HG03432 (cell line): ENCODE results near the gene DDX23.

ENCODE experiments used
- ATAC-seq: cut with Tn5 transposase; IDR thresholded peaks from one replicate; pipeline ENCODE4 v1.9.1; 2021; ENCODE audit warnings: mild to moderate bottlenecking, moderate library complexity; ENCODE audit not compliant: unreplicated experiment

DDX23 gene

DNA sequence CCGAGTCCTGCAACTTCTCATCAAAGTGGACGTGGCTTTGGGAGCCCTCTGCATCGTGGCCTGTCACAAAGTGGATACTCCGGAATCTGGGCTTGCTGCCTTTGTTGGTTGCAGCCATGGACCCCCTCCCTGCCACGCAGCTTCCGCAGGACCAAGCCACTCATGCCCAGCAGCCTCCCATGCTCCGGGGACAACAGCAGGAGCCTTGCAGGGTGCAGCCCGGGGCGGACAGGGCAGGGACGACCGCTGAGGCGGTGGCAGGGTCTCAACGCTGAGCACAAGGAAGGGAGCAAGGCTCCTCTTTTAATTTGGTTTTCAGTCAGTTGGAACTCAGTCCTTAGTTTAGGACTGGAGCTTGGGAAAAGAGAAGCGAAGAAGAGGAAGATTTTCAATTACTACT lies 51.0 kb downstream of the DDX23 start:
- ATAC-seq, result no peak

DNA sequence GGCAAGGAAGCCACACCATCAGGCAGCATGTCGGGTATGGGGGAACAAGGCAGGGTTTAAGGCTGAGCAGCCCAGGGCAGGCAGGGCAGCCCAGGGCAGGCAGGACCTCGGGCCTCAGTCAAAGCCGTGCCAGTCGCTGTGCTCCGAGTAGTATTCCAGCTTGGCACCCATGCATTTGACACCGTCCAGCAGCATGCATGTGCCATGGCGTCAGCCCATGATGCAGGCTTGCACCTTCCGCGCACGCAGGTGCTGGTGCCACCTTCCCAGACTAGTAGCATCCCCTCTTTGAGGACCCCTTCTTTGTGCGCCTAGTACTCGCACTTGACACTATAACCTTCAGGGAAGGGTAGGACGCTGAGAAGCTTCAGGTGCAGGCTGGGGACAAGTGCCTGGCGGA lies 51.5 kb downstream of the DDX23 start:
- no peak for ATAC-seq

DNA sequence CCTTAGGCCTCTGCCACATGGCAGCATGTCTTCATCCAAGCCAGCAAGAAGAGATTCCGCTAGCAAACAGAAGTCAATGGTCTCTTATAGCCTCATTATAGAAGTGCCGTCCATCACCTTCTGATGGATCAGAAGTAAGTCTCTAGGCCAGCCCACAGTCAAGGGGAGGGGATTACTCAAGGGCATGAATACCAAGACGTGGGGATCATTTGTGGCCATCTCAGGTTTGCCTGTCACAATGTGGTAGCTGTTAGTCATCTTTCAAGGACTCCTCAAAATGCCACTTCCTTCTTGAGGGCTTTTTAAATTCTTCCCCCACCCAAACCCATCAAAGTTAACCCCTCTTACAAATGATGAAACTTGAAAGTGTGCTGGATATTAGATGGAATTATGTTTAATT lies 55.0 kb downstream of the DDX23 start:
- ATAC-seq, result no peak

DNA sequence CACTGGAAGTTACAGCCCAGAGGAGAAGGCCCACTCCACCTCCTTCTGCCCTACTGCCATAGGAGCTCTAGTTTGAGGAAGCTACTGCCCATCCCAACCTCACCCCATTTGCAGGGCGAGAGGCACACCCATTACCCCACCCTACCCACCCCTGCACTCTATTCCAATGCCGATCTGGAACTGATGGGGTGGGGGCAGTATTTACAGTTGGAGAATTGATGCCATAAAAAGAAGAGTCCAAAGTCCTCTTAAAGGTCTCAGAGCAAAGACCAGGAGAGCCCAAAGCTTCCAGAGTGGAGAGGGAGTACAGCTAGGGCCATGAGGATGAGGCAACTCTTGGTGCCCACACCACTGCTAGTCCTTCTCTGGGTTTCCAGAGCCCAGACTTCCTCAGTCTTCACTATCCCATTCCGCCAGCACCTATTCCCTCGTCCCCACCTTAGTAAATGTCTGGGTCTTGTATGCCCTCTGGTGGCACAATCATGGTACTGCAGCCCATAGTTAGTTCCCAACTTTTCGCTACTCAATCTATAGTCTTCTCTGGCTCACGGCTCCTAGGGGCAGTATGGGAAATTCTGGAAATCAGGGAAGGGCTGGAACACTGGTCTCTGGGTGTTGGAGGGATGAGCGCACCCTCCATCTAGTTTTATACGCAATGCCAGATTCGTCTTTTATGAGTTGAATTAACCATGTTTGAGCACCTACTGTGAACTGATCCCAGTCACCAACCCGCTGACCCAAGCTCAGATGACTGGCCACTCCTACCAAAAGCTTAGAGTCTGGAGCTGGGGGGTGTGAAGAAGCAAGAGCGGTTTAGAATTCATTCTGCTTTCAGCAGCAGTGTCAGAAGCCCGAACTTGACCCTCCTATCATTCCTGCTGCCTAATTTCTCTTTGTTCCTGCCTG lies 56.2 kb downstream of the DDX23 start:
- ATAC-seq, result no peak

DNA sequence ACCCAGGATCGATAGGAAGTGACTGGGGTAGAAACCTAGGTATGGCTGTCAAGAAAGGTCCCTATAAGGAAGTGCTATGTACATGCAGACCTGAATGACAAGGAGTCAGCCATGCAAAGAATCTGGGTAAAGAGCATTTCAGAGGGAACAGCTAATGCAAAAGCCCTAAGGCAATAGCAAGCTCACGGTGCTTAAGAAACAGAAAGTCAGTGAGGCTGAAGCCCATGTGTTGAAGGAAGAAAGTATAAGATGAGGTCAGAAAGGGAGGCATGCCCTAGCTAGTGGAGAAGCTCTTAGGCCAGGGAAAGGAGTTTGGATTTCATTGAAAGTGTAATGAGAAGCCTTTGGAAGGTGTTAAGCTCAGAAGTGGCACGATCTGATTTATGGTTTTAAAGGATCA lies 57.1 kb downstream of the DDX23 start:
- no peak for ATAC-seq

DNA sequence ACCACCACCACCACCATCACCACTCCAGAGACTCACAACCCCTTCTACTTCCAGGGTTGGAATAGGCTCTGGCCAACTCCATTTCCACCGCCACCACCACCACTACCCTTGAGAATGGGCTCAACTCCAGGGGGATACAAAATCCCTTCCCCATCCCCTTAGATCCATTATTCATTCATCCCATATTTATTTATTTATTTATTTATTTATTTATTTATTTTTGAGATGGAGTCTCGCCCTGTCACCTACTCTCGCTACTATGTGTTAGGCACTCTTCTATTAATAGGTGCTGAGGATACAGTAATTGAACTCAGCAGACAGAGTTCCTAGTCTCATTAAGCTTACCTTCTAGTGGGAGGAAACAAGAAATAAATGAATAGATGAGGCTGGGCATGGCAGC lies 58.3 kb downstream of the DDX23 start:
- no peak for ATAC-seq

DNA sequence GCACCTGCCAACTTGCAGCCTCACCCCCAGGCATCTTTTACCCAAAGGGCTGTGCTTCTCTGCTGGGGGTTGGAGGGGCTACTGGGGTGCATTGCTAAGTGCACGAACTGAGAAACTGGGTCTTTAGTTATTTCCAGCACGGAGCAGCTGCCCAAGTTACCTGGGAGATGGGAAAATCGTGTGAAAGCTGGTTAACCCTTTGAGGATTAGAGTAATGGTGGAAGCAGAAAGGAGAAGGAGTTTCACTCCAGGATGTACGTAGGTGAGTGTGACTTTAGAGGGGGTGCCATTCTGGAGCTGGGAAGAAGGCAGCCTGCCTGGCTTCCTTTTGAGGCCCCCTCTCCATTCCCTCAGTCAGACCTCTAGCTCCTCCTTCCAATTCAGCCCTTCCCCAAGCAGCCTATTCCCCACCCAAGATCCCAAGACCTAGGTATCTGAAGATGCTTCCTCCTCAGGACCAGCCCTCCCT lies 62.1 kb downstream of the DDX23 start:
- no peak for ATAC-seq

DNA sequence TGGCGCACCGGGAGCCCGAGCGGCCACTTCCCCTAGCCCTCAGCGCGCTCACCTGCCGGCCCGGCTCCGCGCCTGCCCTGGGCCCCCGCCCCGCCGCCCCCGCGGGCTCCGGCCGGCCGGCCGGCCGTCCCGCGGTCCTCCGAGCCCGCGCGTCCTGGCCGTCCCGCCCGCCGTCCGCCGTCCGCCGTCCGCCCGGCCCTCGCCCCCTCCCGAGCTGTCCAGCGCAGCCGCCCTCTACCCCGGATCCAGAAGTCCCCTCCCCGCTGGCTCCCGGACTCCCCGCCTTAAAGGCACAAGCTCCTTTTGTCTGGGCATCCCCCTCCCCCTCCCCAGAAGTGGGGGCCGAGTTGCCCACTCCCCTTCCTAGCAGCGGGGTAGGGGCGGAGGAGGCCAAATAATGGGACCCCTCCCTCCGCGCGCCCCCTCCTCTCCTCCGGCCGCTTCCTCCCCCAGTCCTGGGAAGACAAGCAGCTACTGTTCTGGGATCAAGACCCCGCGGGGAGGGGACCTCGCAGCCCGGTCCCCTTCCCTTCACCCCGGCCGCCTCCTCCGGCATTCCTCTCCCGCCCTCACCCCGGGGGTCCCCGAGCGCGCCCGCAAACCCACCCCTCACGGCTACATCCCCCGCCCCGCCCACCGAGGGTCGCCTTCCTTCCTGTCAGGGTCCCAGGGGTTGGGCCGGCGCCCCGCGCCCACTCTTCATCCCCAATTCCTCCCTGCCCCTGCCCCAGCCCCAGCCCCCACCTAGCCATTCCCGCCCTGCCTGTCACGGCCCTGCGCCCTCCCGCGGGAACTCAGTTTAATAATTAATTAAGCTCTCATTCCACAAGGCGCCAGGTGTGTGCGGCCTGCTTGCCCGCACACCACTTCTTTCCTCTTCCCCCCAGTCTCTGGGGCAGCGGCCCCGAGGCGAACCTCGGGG lies 62.8 kb downstream of the DDX23 start, which contains the start of gene ADCY6:
Gene ADCY6 (minus strand): TSS at position 236 of the 922 bp plus-strand sequence. CDS start 5,655 bp downstream, outside the sequence.
- ATAC-seq, result no peak

DNA sequence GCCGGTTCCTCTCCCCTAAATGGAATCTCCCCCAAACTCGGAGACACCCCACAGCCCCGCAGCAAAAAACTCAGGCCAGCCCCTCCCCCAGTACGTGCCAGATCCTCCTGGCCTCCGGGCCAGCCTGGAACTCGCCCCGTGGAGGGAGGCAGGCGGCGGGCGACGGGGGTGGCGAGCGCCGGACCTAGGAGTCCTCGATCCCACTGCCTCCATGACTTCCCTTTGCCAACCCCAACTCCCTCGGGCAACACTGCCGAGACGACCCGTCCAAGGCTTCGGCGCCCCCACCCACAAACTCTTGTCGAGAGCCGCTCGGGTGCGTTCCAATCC lies 63.5 kb downstream of the DDX23 start:
- ATAC-seq, result no peak

DNA sequence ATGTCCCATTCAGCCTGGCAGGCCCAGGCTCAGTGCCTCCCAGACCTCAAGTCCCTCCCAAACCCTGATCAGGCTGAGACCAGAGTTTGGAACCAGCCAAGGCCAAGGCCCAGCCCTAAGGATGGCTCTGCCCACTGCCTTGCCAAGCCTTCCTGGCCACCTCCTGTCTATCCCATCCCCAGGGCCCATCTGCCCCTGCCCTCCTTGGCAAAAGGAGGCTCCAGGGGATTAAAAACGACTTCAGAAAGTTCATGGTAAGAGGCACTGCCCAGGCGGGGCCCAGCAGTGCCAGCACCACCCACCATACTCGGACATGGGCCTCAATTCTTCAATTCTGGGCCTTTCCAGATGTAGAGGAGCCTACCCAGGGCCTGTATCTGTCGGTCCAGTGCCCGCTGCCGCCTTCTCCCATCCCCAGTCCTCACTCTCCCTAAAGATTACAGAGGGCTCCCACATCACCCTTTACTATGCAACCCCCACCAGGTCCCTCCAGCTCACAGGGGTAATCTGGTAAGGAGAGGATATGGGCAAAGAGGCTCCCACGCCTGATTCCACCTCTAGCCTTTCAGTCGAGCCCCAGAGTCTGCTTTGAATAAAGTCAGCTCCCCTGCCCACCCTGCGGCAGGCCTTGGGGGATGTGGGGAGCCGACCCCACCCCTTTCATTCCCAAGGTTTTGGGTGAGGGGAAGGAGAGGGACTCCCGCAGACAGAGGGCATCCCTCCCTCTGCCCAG lies 64.0 kb downstream of the DDX23 start:
- ATAC-seq, result no peak

DNA sequence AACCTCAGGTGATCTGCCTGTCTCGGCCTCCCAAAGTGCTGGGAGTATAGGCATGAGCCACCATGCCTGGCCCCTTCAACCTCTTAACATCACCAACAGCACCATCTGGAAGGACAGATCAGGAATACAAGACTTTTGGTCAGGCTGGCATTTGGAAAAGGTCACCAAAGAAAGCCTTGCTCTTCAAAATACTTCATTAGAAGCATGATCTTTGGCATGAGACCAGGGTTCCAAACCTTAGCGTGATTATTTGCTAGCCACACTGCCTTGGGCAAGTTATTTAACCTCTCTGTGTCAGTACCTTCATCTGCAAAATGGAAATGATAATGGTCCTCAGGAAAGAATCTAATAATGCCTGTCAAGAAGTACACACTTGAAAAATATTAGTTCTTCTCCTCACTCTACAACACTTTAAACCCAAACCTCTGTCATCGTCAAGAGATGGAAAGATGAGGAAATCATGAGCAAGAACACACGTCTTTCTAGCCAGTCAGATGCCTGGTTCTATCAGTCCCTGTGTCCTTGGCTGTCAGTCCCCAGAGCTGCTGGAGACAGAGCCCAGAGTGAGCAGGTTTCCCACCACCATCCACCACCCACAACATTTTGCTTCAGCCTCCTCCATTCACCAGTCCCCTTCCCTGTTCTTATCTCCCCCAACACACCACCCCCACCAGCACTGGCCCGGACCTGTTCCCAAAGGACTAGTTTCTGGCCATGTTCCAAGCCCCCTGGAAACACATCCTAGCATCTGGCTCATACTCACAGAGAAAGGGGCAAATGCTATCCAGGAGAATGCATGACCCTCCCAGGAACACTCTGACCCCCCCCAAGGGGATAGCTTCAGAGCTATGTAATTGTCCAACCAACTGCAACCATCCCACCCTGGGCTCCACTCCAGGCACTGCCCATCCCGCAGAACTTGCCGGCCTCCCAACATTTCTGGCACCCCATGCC lies 65.1 kb downstream of the DDX23 start:
- no peak for ATAC-seq

DNA sequence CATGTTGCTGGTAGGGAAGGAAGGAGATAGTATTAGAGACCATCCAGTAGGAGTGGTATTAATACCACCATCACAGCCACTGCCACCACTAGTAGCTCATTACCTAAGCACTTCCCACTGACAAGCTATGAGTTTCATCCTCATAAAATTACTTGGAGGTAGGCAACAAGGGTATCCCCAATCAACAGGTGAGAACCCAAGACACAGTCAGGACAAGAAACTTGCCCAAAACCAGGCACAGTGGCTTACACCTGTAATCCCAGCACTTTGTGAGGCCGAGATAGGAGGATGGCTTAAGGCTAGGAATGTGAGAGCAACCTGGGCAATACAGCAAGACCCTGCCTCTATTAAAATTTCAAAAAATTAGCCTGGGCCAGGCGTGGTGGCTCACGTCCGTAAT lies 68.5 kb downstream of the DDX23 start:
- ATAC-seq, result no peak

DNA sequence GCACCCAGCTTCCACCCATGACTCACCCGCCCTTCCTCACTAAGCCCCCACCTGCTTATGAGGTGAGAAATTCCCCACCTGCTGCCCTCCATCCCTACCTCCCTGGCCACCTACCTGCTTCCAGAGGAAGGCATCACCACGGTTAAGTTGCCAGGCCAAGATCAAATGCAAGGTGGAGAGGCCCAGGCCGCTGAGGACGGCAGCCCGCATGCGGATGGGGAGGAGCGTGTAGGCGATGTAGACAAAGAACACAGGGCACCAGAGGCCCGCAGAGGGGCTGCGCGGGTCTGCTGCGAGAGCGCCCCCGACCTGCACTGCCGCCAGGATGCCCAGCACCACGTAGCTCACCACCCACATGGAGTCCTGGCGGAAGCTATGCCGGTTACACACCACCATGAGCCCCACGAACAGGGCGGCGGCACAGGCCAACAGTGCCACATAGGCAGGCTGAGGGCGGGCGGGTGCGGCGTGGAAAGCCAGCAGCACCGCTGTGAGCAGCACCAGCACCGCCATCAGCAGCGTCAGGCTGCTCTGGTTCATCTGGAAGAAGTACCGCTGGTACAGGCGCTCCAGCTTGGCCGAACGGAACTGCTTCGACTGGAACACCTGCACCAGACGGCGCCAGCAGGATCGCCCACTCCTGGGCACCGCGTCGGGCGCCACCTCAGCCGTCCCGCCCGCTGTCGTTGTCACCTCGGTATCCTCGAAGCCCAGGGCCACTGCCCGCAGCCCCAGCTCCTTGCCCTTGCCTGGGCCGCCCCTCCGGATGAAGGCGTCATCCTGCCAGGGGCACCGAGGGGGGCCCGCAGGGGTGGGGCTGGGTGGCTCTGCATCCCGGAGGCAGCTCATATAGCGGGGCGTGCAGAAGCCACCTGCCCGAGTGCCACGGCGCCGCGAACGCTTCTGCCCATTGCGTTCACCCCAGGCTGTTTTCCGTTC lies 69.2 kb downstream of the DDX23 start:
- no peak for ATAC-seq

DNA sequence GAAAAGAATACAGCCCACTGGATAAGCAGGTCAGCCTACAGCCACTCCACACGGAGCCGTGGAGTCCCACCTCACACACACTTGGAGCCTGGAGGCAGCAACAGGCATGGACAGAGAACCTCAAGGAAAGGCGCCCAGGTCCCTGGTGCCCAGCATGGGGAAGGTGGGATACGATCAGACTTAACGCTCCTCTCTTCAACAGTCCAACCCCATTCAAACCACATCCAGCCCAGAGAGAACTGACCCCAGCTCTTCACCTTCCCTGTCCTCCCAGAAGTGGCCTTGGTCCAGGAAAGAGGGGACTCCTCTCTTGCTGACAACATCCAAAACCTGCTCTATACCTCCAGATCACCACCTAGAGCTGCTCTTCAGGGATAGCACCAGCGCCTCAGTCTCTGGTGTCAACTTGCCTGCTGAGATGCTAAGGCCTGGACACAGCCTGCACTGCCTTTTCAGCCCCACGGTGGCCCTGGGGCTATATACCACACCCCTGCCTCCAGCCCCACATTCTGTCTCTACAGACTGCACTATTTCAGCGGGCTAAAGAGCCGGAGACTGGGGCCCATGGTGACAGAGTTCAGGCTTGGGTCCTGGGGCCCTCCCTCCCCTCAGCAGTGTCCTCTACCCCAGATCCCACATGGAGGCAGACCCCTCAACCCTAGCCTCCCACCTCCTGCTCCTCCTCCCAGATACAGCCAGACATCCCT lies 70.1 kb downstream of the DDX23 start:
- no peak for ATAC-seq

DNA sequence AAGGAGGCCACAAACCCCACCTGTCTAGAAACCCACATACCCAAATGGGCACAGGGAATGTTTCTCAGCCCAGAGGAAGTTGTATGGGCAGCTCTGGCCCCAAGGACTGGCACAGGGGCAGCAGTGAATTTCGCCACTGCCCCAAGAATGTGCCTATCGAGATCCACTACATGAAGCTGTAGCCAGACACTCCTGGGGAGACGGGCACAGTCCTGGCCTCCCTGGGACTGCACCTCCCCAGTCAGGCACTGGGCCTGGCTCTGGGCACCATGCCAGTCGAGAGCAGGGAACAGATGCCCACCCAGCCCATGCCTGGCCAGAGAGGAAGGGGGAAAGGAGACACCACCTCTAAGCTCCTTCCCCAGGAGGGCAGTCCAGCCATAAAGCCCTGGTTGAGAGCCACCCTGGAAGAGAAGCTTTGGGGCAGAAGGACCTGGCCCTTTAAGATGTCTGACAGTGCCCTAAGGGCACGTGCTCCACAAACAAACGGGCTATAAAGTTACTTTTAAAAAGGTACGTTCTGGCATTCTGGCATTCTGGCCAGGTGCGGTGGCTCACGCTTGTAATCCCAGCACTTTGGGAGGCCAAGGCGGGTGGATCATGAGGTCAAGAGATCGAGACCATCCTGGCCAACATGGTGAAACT lies 71.5 kb downstream of the DDX23 start:
- ATAC-seq, result no peak

DNA sequence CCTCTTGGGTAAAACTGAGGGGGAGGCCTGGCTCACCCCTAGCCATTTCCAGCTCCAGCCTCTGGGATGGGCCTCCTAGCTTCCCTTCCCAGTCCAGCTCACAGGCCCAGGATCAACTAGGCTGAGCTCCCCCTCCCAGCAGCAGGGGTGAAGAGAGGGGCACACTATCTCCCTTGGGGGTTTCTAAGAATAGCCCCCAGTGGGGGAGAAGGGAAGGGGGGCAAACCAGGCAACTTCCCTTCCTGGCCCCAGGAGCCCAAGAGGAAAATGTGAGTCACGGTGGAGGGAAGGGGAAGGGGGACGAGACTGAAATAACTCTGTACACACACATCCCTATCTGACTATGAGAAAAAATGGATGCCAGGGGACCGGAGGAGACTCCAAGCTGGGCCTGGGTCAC lies 72.1 kb downstream of the DDX23 start:
- ATAC-seq, result no peak
